ENCODE results near the gene VWC2. TPM values are rescaled to one million over a fixed set of nuclear protein-coding genes. Genes with fewer than 3 reads are reported as not detected.

The VWC2 gene
- total RNA-seq, 1 experiment from 2014 or later: not detected

DNA sequence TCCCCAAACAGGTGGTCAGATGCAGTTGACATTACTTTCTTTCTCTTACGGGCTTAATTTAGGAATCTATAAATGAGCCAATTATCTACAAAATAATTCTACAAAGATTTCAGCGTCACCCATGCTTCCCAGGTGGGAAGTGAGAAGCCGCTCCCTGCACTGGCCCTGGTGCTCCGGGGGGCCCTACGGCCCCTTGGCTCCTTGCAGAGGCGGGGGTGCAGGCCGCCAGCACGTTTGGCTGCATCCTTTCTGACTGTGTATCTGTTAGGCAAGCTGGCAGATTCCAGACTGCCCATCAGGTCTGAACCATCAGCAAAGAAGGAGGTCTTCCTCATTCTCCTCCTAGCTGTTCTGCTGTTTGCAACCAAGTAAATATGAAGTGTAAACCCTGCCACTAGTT is 16.3 kb downstream of the VWC2 start:
- H3K36me3 Mint-ChIP-seq (ENCODE audit: insufficient read depth, unreplicated experiment): no peaks in the 10 kb centered on the region
- ChIA-PET CTCF (interaction anchor here (0.6 to 1.3 kb wide), 3 partner anchors 44 to 1770 kb away, joined by 3 read pairs; no protein-coding TSS in a partner anchor), POLR2A (no interaction called here)
- H3K27ac Mint-ChIP-seq (ENCODE audit: low read depth, unreplicated experiment): no peak overlapping the region
- no TSS peak for BruUV-seq (replicated peaks)
- peaks cover 14% of the 10 kb centered on the region for H3K9me3 Mint-ChIP-seq (ENCODE audit: unreplicated experiment)
- peaks cover 28% of the 10 kb centered on the region for H3K27me3 Mint-ChIP-seq (ENCODE audit: insufficient read depth, unreplicated experiment)
- DNase-seq (ENCODE audit: unreplicated experiment): no peak
- intact Hi-C loops (cut with micrococcal nuclease): no loop called here
- H3K4me3 Mint-ChIP-seq (ENCODE audit: unreplicated experiment): no peak overlapping the region
- no peak for TF ChIP-seq CTCF (IDR thresholded peaks at IDR 0.05; ENCODE audit: unreplicated experiment)
- no peaks in the 10 kb centered on the region for H3K4me1 Mint-ChIP-seq (ENCODE audit: insufficient read depth, unreplicated experiment)

DNA sequence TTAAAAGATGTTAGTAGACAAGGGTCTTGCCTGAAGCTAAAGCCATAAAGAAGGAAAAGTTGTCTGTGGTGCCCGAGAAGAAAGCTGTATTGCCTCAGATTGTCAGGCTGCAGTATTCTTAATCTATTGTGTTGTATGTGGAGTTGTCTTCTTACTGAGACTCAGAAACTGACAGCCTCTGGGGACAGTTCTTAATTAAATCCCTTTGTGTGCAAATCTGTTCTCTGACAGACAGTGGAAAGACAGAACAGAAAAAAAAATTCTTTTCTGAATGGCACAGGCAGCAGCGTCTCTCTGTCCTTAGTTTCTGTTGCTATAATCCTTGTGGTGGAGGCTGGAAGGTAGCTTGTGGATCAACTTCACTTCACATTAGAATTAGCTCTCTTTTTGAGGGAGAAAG is 16.8 kb downstream of the VWC2 start:
- Mint-ChIP-seq H3K4me3 (ENCODE audit: unreplicated experiment) (no peak overlapping the region), H3K36me3 (ENCODE audit: insufficient read depth, unreplicated experiment) (no peaks in the 10 kb centered on the region), H3K9me3 (ENCODE audit: unreplicated experiment) (peaks cover 14% of the 10 kb centered on the region), H3K27me3 (ENCODE audit: insufficient read depth, unreplicated experiment) (peaks cover 33% of the 10 kb centered on the region), H3K27ac (ENCODE audit: low read depth, unreplicated experiment) (no peak overlapping the region), H3K4me1 (ENCODE audit: insufficient read depth, unreplicated experiment) (no peaks in the 10 kb centered on the region)
- BruUV-seq (replicated peaks): no TSS peak
- no peak for TF ChIP-seq CTCF (IDR thresholded peaks at IDR 0.05; ENCODE audit: unreplicated experiment)
- intact Hi-C loops (cut with micrococcal nuclease): no loop called here
- ChIA-PET POLR2A (no interaction called here), CTCF (interaction anchor here (0.5 to 1.3 kb wide), 4 partner anchors 44 to 1770 kb away, joined by 3 to 4 read pairs (median 3); no protein-coding TSS in a partner anchor)
- DNase-seq (ENCODE audit: unreplicated experiment): no peak

- Mint-ChIP-seq H3K4me3 (ENCODE audit: unreplicated experiment) (no peak overlapping the region), H3K4me1 (ENCODE audit: insufficient read depth, unreplicated experiment) (no peaks in the 10 kb centered on the region), H3K9me3 (ENCODE audit: unreplicated experiment) (peaks cover 14% of the 10 kb centered on the region), H3K27ac (ENCODE audit: low read depth, unreplicated experiment) (no peak overlapping the region), H3K27me3 (ENCODE audit: insufficient read depth, unreplicated experiment) (peaks cover 33% of the 10 kb centered on the region), H3K36me3 (ENCODE audit: insufficient read depth, unreplicated experiment) (no peaks in the 10 kb centered on the region)
- ChIA-PET CTCF (interaction anchor here (0.5 to 0.6 kb wide), 2 partner anchors 178 to 304 kb away, joined by 3 to 4 read pairs; no protein-coding TSS in a partner anchor), POLR2A (no interaction called here)
- DNase-seq (ENCODE audit: unreplicated experiment): peak; percentile 7
- BruUV-seq (replicated peaks): no TSS peak
- intact Hi-C loops (cut with micrococcal nuclease): no loop called here
- peak; percentile 31 for TF ChIP-seq CTCF (IDR thresholded peaks at IDR 0.05; ENCODE audit: unreplicated experiment)
Measured at GRCh38 chr7:49791088-49791741, 17.8 kb downstream of the VWC2 start.

- Mint-ChIP-seq H3K27ac (ENCODE audit: low read depth, unreplicated experiment) (no peak overlapping the region), H3K4me1 (ENCODE audit: insufficient read depth, unreplicated experiment) (no peaks in the 10 kb centered on the region), H3K9me3 (ENCODE audit: unreplicated experiment) (no peaks in the 10 kb centered on the region), H3K36me3 (ENCODE audit: insufficient read depth, unreplicated experiment) (no peaks in the 10 kb centered on the region), H3K27me3 (ENCODE audit: insufficient read depth, unreplicated experiment) (peaks cover 24% of the 10 kb centered on the region), H3K4me3 (ENCODE audit: unreplicated experiment) (no peak overlapping the region)
- no peak for DNase-seq (ENCODE audit: unreplicated experiment)
- no peak for TF ChIP-seq CTCF (IDR thresholded peaks at IDR 0.05; ENCODE audit: unreplicated experiment)
- intact Hi-C loops (cut with micrococcal nuclease): no loop called here
- CTCF ChIA-PET: no interaction called here
- POLR2A ChIA-PET: no interaction called here
- BruUV-seq (replicated peaks): no TSS peak
Measured at GRCh38 chr7:49797987-49798660, 24.7 kb downstream of the VWC2 start.
